Ascending aorta (tissue), 2 donors: Measurements from ENCODE around the gene MYLIP. TPM values are rescaled to one million over a fixed set of nuclear protein-coding genes. Genes with fewer than 3 reads are reported as not detected.

Experiments
- DNase-seq, 2 donors: peaks; one replicate each; pipeline ENCODE4 v3.0.0-alpha.2; 2019; ENCODE audit warnings: low spot score in 2 of 2
- H3K27ac ChIP-seq, 2 donors: fragments of 200-600 bp; sonication (generic); one replicate each; pipeline ENCODE4 v1.5.1; 2016 to 2017; ENCODE audit warnings: mild to moderate bottlenecking in 1 of 2
- H3K27me3 ChIP-seq: fragments of 200-600 bp; sonication (generic); one replicate; pipeline ENCODE4 v1.5.1; 2017
- H3K36me3 ChIP-seq, 2 donors: fragments of 200-600 bp; sonication (generic); one replicate each; pipeline ENCODE4 v1.5.1; 2016
- H3K4me1 ChIP-seq, 2 donors: fragments of 200-600 bp; sonication (generic); one replicate each; pipeline ENCODE4 v1.5.1; 2016 to 2017; ENCODE audit warnings: mild to moderate bottlenecking in 1 of 2
- H3K4me3 ChIP-seq, 2 donors: fragments of 200-600 bp; sonication (generic); one replicate each; pipeline ENCODE4 v1.5.1; 2016 to 2017; ENCODE audit warnings: mild to moderate bottlenecking in 1 of 2
- H3K9me3 ChIP-seq, 2 donors: fragments of 200-600 bp; sonication (generic); one replicate each; pipeline ENCODE4 v1.5.1; 2016
- CTCF ChIP-seq, 3 experiments: fragments of 200-600 bp in 2 of 3; fragments of 450-650 bp in 1 of 3; sonication (generic) in 2 of 3; IDR thresholded peaks; one replicate each; pipeline ENCODE4 v1.5.1; 2016 to 2019; ENCODE audit warnings: antibody characterized with exemption in 3 of 3, mild to moderate bottlenecking in 1 of 3, moderate library complexity in 1 of 3
- intact Hi-C: fragments of 100-400 bp; cut with DNase I; formaldehyde crosslinking; loops from one replicate; pipeline ENCODE4 v1.15.1; 2023
- total RNA-seq: library from RNA; depleted of rRNA; stranded (reverse); fragments of >200 nt; gene quantifications from one replicate; pipeline ENCODE4 v1.1.0, GENCODE V29; 2016

Gene MYLIP
- total RNA-seq, 1 donor from 2014 or later, result 36.1 TPM

GRCh38 chr6:16139556-16139955 lies 10.7 kb downstream of the MYLIP start:
- H3K27ac ChIP-seq, result no peak overlapping the region
- intact Hi-C loops, result loop anchor here (10.0 kb wide), 2 partner anchors 135 to 625 kb away; partner anchors contain the start of gene ATXN1
- no peak for DNase-seq
- no peaks in the 10 kb centered on the region for H3K9me3 ChIP-seq
- H3K36me3 ChIP-seq, result peaks cover 31 to 38% of the 10 kb centered on the region in 2 donors
- H3K4me3 ChIP-seq, result no peak overlapping the region
- peaks cover 3 to 47% of the 10 kb centered on the region in 2 donors for H3K4me1 ChIP-seq
- TF ChIP-seq CTCF (IDR thresholded peaks at IDR 0.05), result no peak
- no peaks in the 10 kb centered on the region for H3K27me3 ChIP-seq

GRCh38 chr6:16140607-16141006 lies 11.7 kb downstream of the MYLIP start:
- intact Hi-C loops, result no loop called here
- Histone ChIP-seq H3K36me3 (peaks cover 41 to 49% of the 10 kb centered on the region in 2 donors), H3K27me3 (no peaks in the 10 kb centered on the region), H3K27ac (no peak overlapping the region), H3K9me3 (no peaks in the 10 kb centered on the region), H3K4me3 (no peak overlapping the region), H3K4me1 (peaks cover 0 to 45% of the 10 kb centered on the region in 2 donors)
- no peak for DNase-seq
- no peak for TF ChIP-seq CTCF (IDR thresholded peaks at IDR 0.05)

- Histone ChIP-seq H3K4me1 (peaks cover 0 to 41% of the 10 kb centered on the region in 2 donors), H3K27ac (no peak overlapping the region), H3K4me3 (no peak overlapping the region), H3K9me3 (no peaks in the 10 kb centered on the region), H3K27me3 (no peaks in the 10 kb centered on the region), H3K36me3 (peaks cover 47 to 58% of the 10 kb centered on the region in 2 donors)
- no peak for TF ChIP-seq CTCF (IDR thresholded peaks at IDR 0.05)
- intact Hi-C loops, result no loop called here
- no peak for DNase-seq
Measured at GRCh38 chr6:16141514-16141913, 12.6 kb downstream of the MYLIP start.

GRCh38 chr6:16145038-16145437 lies 16.2 kb downstream of the MYLIP start:
- intact Hi-C loops, result no loop called here
- Histone ChIP-seq H3K9me3 (no peaks in the 10 kb centered on the region), H3K27me3 (no peaks in the 10 kb centered on the region), H3K4me1 (peaks cover 0 to 21% of the 10 kb centered on the region in 2 donors), H3K4me3 (no peak overlapping the region), H3K36me3 (peaks cover 60 to 86% of the 10 kb centered on the region in 2 donors), H3K27ac (no peak overlapping the region)
- no peak for TF ChIP-seq CTCF (IDR thresholded peaks at IDR 0.05)
- DNase-seq, result no peak

GRCh38 chr6:16146028-16146427 lies 17.1 kb downstream of the MYLIP start:
- Histone ChIP-seq H3K4me1 (peaks cover 0 to 19% of the 10 kb centered on the region in 2 donors), H3K36me3 (peaks cover 63 to 95% of the 10 kb centered on the region in 2 donors), H3K27me3 (no peaks in the 10 kb centered on the region), H3K27ac (peak overlapping the region in 1 of 2 donors; percentile 41), H3K9me3 (no peaks in the 10 kb centered on the region), H3K4me3 (no peak overlapping the region)
- DNase-seq, result no peak
- TF ChIP-seq CTCF (IDR thresholded peaks at IDR 0.05), result no peak
- intact Hi-C loops, result no loop called here

GRCh38 chr6:16146527-16146955 lies 17.7 kb downstream of the MYLIP start:
- Histone ChIP-seq H3K27ac (peak overlapping the region in 1 of 2 donors; percentile 41), H3K27me3 (no peaks in the 10 kb centered on the region), H3K9me3 (no peaks in the 10 kb centered on the region), H3K4me3 (no peak overlapping the region), H3K4me1 (peaks cover 0 to 17% of the 10 kb centered on the region in 2 donors), H3K36me3 (peaks cover 65 to 95% of the 10 kb centered on the region in 2 donors)
- intact Hi-C loops, result no loop called here
- DNase-seq, result no peak
- TF ChIP-seq CTCF (IDR thresholded peaks at IDR 0.05), result no peak
